ENCODE data around the gene ENPEP.
"Not testable (repeated sequence)": the region's sequence is repeated elsewhere in the genome, so short reads cannot be mapped to it uniquely, and the experiment has no call there.

ENPEP gene

GRCh38 chr4:110486256-110486655 lies 10.3 kb downstream of the ENPEP start:
- DNase-seq, result no peak

- not testable (repeated sequence) for DNase-seq
Measured at GRCh38 chr4:110486850-110487249, 10.9 kb downstream of the ENPEP start.

- DNase-seq, result peak; percentile 25 to 54 (median 42)
Measured at GRCh38 chr4:110487873-110488272, 11.9 kb downstream of the ENPEP start.

DNA sequence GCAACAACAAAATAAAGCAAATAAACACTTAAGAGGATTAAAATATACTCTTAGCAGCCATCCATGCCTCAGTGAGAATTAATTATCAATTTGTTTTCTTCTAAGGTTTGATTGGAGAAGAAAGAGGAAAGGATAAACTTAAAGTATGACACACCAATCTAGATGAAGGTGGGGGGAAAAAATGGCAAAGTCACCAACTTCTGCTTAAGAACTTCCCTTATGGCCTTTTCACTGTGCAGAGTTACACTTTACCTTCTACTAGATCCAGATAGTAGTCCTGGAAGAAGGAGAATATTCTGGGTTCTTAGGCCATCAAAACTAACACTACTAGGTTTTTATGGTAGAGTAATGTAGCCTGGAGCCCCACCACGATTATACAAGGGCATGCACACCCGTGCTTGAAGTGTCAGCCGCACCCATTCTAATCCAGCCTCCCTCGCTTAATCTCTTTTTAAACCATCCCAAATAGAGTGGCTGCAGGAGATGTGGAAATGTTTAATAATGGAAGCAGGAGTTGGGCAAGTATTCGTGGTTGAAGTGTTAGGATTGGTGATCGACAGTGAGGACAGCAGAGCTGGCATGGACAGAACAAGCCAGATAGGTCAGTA lies 14.1 kb downstream of the ENPEP start:
- DNase-seq, result peak; percentile 29 to 55 (median 42)

GRCh38 chr4:110492522-110492921 lies 16.6 kb downstream of the ENPEP start:
- peak; percentile 57 to 83 (median 80) for DNase-seq

DNA sequence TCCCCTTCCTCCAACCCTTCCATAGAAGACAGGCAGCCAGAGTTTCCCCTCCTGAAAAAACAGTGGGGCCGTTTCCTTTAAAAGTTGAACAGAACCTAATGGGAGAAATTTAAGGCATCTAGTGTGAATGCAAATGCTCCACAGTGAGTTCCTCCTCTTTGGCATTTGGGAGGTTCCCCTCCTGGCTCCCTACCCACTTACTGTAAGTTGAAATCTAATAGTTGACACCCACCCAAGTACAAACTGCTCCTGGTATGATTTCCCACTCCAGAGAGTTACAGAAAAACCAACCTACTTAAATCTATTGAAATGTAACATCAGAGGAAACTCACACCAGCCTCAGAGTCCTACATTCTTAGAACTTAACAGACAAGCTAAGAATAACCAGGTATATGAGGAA lies 17.6 kb downstream of the ENPEP start:
- peak; percentile 14 to 41 (median 28) for DNase-seq

GRCh38 chr4:110498420-110498819 lies 22.5 kb downstream of the ENPEP start:
- no peak for DNase-seq

GRCh38 chr4:110499126-110499525 lies 23.2 kb downstream of the ENPEP start:
- DNase-seq, result no peak

GRCh38 chr4:110501826-110502225 lies 25.9 kb downstream of the ENPEP start:
- no peak for DNase-seq

DNA sequence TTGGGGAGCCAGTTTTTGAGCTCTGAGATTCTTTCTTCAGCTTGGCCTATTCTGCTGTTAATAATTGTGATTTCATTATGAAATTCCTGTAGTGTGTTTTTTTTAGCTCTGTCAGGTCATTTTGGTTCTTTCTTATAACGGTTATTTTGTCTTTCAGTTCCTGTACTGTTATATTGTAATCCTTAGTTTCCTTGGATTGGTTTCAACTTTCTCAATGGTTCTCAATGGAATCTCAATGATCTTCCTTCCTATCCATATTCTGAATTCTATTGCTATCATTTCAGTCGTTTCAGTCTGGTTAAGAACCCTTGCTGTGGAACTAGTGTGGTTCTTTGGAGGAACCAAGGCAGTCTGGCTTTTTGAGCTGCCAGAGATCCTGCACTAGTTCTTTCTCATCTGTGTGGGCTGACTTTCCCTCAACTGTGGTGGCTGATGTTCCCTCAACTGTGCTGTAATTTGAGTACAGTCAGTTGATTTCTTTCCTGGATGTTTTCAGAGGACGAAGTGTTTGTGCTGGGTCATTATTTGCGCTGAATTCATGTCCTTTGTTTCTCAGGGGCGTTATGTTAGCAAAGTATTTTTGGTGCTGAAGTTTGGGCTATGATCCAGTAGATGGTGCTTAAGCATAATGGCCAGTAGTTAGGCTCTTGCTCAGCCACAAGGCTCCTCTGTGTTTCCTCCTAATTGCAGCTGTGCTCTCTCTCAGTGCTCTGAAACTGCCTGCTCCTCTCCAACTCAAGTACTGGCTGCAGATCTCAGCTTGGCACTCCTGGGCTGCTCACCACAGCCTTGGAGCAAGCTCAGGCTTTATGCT lies 27.5 kb downstream of the ENPEP start:
- peak in 1 of 3 donors; percentile 43 for DNase-seq

DNA sequence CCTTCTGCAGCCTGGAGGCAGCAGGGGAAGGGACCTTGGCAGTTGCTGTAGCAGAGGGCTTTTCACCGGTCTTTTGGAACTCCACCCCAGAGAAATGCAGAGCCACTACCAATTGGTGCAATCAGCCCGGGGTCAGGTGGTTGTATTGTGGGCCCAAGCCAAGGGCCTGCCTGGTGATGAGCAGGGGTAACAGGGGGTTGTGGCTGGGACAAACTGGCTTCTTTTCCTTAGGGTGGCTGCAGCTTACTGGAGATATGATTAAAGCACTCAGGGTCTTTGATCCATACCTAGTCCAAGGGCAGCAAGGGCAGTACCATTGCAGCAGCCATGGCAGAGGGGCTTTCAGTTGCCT lies 28.1 kb downstream of the ENPEP start:
- DNase-seq, result no peak

GRCh38 chr4:110505440-110505839 lies 29.5 kb downstream of the ENPEP start:
- DNase-seq, result no peak

DNA sequence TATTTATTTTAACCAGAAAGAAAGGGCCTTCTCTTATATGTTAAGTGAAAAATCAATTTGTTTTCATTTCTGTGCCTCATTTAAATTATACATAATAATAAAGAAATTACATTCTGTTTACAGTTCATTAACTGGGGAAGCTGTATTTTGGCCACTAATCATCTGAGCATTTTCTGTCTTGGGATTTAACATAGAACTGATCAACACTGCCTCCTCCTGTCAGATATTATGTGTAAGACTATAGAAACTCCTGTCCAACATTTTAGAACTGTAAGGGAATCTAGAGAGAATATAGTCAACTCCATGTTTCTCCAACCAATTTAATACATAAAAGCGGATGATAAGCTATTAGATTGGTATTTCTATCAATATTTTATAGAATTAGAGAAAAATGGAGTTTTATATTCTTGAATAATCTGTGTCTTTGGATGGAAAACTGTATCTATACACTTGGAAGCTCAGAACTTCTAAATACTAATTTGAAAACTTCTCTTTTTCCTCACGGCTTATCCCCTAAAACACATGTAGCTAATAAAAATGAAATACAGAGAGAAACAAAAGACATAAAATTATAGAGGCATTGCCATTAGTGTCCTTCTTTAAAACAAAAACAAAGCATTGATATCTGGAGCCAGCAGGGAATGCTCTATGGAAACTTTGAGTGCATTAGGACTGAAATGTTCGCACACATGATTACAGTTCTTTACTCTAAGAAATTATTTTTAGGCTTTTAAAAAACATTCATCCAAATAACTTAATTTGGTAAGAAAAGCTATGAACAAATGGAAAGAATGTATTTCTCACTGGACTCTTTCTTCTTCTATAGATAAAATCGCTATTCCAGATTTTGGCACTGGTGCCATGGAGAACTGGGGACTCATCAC lies 33.1 kb downstream of the ENPEP start:
- DNase-seq, result peak; percentile 31 to 60 (median 38)

GRCh38 chr4:110510277-110510676 lies 34.3 kb downstream of the ENPEP start:
- DNase-seq, result no peak

DNA sequence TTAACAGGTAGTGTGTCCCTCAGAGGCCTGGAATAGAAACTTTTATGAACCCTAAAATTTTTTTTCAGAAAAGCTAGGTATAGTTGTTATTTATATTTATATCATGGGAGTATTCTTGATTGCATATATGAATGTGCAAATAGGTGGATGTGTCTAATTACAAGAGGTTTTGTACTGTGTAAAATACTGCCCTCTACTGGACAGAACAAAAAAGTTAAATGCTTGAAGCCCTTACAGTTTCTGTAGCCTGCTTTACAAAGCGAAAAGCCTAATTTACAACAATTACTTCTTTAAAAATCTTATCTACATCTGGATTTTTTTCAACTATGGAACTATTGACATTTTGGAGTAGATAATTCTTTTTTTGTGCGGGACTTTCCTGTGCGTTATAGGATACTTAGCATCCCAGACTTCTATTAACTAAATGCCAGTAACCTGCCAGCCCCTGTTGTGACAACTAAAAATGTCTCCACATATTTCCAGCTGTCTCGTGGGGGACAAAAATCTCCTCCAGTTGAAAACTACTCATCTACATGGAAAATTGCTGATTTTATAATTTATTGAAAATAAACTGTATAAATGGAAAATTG lies 35.1 kb downstream of the ENPEP start:
- DNase-seq, result peak; percentile 55 to 87 (median 83)

DNA sequence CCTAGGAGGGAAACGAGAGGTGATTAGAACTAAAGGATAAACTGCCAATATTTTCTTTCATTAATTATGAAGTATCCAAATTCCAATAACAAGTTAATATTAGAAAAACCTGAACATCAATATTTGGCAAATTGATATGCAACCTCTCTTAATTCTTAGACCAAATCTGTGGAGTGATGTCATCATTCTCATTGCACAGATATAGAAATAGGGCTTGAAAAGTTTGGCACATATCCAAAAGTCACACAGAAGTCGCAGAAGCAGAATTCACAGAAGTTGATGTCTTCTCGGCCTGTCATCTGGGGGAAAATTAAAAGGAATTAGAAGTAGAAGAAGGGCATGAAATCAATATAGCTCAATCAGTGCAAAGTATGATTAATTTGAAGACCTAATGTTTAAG lies 36.9 kb downstream of the ENPEP start:
- no peak for DNase-seq

GRCh38 chr4:110514889-110515479 lies 39.0 kb downstream of the ENPEP start:
- peak; percentile 50 to 77 (median 71) for DNase-seq

- DNase-seq, result peak; percentile 44 to 68 (median 65)
Measured at GRCh38 chr4:110515676-110516075, 39.7 kb downstream of the ENPEP start.

GRCh38 chr4:110516106-110516922 lies 40.4 kb downstream of the ENPEP start:
- DNase-seq, result peak; percentile 65 to 74 (median 73)

- peak; percentile 52 to 62 (median 55) for DNase-seq
Measured at GRCh38 chr4:110518889-110519490, 43.0 kb downstream of the ENPEP start.

DNA sequence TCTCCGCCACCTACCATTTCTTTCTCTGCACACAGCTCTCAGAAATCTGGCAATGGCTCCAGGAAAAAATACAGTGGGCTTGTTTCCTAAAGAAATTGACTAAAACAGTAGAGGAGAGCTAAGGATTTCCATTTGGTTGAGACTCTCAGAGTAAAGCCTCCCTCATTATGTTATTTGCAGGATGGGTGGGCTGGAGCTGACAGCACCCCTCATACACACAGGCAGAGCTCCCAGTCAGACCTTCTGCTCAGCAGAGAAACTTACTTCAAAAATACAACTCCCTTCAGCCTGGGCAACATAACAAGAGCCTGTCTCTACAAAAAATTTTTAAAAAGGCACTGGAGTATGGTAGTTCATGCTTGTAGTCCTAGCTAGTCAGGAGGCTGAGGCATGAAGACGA lies 44.9 kb downstream of the ENPEP start:
- no peak for DNase-seq

All from suppressor macrophage treated with lipopolysaccharide for 1 hour (primary cell).